Sigmoid colon (tissue), 4 donors: ENCODE data around the gene RALB.

ENCODE experiments used
- CTCF ChIP-seq, 4 experiments: fragments of 450-650 bp in 3 of 4; fragments of 200-600 bp in 1 of 4; IDR thresholded peaks; one replicate each; pipeline ENCODE4 v1.5.1; 2016 to 2019; ENCODE audit warnings: antibody characterized with exemption in 4 of 4, mild to moderate bottlenecking in 3 of 4, moderate library complexity in 2 of 4
- EP300 ChIP-seq, 4 donors: sonication (generic); formaldehyde crosslinking; IDR thresholded peaks; one replicate each; pipeline ENCODE4 v1.6.1; 2017; ENCODE audit warnings: antibody characterized with exemption in 4 of 4
- POLR2A ChIP-seq, 2 donors: fragments of 450-650 bp; IDR thresholded peaks; one replicate each; pipeline ENCODE4 v1.6.1; 2016; ENCODE audit warnings: antibody characterized with exemption in 2 of 2, mild to moderate bottlenecking in 2 of 2, moderate library complexity in 2 of 2

- no peak for TF ChIP-seq CTCF (IDR thresholded peaks at IDR 0.05)
- no peak for TF ChIP-seq EP300 (IDR thresholded peaks at IDR 0.05)
- TF ChIP-seq POLR2A (IDR thresholded peaks at IDR 0.05), result no peak
Observed at GRCh38 chr2:120331903-120332302, 79.3 kb downstream of the RALB start.
